HG03103 (cell line): ENCODE data around the gene PPP6R1.

Experiments used
- ATAC-seq: cut with Tn5 transposase; IDR thresholded peaks from one replicate; pipeline ENCODE4 v1.9.1; 2021; ENCODE audit warnings: low read depth; ENCODE audit not compliant: unreplicated experiment

Gene PPP6R1

DNA sequence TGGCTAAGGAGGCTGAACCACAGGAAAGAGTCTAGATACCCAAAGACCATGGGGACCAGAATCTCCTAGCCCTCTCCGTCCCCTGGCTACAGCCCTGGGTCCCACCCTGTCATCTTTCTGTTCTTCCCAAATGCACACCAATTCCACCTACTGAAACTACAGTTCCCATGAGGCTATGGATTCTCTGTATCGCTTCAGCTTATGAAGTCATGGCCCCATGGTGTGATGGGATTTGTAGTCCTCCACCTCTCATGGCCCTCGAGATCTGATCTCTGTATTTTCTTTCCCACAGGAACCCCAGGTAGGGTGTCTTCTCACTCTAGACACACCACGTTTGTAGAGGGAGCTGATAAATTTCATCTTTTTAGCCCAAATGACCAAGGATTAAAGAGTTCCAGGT, 61.3 kb downstream of the PPP6R1 start:
- ATAC-seq, result no peak

DNA sequence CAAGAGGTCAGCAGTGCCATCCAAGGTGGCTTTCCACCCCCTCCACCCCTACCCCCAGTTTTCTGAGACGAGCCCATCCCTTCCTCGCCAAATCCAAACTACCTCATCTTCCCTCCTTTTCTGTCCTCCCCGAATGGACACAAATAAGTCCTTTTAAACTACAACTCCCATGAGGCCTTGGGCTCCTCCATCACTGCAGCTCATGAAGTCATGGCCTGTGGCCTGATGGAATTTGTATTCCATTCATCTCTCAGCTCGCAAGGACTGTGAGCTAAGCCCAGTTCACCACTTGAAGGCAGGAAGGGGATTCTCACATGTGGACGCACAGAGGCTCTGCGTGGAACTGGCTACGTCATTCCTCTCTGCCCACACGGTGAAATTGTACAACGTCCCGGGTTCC, 62.0 kb downstream of the PPP6R1 start:
- ATAC-seq, result no peak

DNA sequence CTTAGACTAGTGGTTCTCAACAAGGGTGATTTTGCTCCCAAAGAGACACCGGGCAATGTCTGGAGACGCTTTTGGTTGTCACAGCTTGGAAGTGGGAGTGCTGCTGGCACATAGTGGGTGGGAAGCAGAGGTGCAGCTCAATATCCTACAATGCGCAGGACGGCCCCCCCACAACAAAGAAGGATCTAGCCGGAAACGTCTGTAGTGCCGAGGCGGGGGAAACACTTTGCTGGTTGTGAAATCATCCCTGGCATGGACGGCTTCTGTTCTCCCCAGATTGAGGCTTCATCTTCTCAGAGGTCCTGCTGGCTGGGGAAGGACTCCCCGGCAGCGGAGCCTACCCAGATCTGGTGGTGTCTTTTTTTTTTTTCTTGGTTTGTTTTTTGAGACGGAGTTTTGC, 65.3 kb downstream of the PPP6R1 start:
- ATAC-seq, result no peak

DNA sequence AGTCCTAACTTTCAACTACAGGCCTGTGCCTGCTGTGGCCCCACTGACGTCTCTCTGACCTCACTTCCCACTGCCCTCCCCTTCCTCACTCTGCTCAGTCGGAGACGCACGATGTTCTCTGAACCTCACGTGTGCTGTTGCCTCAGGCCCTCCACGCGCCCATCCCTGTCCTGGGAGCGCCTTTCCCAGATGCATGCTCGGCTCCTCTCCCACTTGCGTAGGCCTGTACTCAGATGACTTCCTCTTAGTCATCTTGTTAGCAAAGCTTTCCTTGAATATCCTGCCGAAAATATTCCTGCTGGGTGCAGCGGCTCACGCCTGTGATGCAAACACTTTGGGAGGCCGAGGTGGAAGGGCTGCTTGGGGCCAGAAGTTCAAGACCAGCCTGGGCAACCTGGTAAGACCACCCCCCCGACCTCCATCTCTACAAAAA, 69.4 kb downstream of the PPP6R1 start:
- no peak for ATAC-seq

DNA sequence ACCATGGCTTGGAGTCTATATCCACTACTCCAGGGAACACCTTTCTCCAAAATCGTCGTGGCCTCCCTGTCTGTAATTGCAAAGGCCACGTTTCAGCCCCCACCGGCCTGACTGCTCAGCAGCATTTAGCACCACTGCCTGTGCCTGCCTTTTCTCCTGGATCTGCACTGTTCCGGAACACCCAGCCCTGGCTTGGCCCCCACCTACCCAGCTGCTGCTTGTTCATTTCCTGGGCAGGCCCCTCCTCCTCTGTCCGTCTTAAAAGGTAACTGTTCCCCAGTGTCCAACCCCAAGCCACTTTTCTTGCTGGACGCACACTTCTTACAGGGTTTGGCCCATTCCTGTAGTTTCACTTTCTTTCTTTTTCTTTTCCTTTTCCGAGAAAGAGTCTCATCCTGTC, 70.2 kb downstream of the PPP6R1 start:
- ATAC-seq, result no peak

DNA sequence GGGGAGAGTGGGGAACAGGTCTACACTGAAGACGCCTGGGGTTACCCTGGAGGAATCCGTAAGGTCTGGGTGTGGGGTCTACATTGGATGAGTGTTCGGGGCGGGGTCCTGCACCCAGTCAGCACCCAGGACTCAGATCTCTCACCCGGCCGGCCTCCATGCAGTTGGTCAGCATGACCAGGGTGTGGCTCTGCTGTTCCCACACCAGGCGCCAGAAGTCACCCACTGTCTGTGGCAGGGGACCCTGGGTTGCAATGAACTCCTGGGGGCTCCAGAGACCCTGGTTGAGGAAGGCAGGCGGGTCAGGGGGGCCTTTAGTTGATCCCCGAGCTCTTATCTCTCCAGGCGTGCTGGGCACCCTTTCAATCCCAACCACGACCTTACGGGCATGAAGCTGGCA, 72.7 kb downstream of the PPP6R1 start:
- ATAC-seq, result no peak

DNA sequence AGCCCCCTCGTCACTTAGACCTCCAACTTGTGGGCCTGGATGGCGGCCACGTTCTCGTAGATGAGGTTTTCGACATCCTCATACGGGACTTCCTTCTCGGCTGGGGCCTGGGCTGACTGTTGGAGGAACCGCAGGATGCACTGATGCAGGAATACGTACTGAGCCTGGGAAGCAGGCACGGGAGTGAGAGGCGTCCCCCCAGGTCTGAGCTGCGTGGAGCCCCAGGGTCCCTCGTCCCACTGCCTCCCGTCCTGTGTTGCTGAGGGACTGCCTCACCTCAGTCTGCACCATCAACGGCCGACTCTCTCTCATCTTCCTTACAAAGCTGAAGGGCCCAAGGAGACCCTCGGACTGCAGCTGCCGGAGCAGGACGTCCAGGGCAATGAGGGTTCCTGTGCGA, 77.1 kb downstream of the PPP6R1 start:
- ATAC-seq, result no peak
